Jurkat, Clone E6-1 (cell line): ENCODE data around the gene TSPAN9.

Source experiments
- DNase-seq: peaks from one replicate; pipeline ENCODE4 v3.0.0-alpha.2; 2011; ENCODE audit warnings: low read depth, low spot score
- H3K4me3 ChIP-seq: 2 replicates; pipeline ENCODE4 v1.5.1; 2011; ENCODE audit warnings: mild to moderate bottlenecking, low read length, control low read depth, moderate library complexity

Gene TSPAN9

DNA sequence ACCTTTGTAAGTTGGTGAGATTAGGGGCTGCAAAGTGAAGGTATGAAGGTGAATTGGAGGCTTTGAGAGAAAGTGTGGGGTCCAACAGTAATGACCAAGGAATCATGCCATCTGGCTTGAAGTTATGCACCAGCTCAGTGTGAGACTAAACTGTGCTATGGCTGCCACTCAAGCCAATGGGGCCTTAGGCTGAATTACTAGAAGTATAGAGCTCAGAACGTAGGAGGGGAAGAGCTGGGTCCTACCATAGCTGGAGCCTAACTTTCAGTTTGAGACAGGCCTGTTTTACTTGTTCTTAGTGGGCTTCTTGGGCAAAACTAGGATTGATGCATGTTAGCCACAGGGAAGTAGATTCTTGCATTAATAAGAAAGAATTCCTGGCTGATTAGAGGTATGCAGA is 194.0 kb downstream of the TSPAN9 start:
- DNase-seq, result no peak
- no peak overlapping the region for H3K4me3 ChIP-seq

DNA sequence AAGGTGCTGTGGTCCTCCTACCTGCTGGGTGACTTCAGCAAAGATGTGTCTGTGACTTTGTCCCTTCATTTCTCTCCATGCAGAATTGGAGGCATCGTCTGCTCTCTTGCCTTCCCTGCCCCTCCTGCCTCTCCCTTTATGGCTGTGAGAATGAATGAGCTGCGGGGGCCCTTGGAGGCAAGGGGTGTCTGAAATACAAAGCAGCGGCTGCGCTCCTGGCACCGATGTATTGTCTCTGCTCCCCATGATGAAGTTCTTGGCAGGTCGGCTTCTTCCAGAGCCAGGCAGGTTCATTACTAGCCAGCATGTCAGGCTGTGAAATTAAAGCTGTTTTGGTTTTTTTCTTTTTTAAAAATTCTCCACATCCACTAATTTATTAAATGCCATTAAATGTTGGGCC is 194.5 kb downstream of the TSPAN9 start:
- no peak overlapping the region for H3K4me3 ChIP-seq
- no peak for DNase-seq

DNA sequence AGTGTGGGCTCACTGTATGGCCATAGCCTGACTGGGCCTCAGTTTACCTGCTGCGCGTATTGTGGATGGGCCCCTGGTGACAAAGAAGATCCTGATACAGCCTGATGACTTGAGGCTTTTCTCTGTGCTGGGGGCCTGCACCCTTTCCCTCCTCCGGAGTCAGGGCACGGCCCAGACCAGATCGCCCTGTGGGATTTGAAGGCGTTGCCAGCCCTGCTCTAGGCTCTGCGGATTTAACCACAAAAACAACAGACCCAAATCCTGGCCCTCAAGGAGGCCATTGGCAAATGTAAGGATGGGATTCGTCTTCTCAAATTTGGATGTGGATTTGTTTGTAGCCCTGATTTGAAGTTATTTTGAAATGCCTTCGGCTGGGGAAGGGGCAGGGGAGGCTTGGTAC is 195.8 kb downstream of the TSPAN9 start:
- no peak overlapping the region for H3K4me3 ChIP-seq
- no peak for DNase-seq

DNA sequence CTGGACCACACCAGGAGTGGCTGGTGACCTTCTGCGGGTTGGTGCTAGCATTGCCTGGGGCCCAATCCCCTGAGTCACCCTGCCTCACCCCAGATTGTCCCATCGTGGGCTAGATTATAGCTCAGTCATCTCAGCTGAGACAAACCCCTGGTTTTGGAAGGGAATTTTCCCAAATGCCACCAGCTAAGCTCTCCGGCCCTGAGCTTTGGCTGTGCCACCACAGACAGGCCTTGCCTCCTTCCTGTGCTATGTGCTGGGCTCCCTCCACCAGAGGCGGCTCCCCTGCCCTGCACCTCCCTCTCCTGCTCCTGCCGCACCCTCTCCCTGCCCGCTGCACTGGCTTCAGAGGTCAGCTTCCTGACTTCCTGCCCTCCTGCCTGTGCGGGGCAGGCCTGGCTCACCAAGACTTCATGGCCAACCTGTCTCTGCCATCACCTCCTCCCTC is 196.3 kb downstream of the TSPAN9 start:
- H3K4me3 ChIP-seq, result no peak overlapping the region
- DNase-seq, result no peak

DNA sequence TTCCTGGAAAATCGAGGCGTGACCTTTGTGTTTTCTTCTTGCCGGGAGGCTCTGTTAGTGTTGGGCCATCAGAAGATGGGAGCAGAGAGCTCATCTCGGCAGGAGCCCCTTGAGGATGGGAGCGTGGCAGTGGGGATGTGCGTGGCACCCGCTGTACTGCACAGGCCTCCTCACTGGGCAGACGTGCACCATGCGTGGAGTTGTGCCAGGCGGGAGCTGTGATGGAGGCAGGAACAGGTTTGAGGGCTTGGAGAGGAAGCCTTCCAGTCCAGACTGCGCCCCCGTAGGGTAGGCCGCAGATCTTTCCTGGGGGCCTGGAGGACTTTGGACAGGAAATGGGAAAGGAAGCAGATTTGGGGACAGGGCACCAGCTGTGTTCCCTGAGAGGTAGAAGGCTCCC is 197.5 kb downstream of the TSPAN9 start:
- no peak overlapping the region for H3K4me3 ChIP-seq
- DNase-seq, result no peak

DNA sequence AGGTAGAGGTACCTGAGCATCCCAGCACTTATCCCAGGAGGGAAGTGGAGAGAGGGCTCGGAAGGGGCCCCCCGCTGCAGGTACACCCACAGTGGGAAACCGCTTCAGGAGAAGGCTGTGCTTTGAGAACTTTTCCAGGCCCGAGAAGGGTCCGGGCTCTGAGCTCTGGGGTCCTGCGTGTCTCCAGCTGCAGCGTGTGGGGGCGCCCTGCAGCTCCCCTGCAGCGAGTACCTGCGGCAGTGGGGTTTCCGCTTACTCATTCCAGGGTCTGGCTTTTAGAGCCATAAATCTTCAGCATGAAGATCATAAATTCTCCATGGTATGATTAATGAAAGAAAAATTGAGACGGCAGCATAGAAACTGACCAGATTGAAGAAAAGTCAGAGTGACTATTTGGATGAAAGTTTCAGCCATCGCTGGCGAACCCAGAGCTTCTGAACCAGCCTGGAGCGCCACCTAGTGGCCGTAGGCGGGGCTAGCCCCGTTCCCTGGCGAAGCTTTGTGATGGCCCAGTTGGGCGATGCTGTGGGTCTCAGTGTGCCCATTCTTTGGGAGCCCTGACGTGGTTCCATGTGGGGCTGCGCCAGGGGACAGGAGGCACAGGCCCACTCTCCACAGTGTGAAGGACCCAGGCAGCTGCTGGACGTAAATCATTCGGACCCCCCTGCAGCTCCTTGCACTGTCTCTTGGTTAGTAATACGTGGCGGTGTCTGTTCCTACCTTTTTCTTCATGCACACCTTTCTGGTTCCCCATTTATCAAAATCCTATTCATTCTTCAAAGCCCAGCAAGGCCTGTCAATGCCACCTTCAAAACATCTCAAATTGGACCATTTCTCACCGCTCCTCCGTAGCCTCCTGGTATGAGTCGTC is 198.2 kb downstream of the TSPAN9 start:
- peak; percentile 24 for DNase-seq
- no peak overlapping the region for H3K4me3 ChIP-seq

DNA sequence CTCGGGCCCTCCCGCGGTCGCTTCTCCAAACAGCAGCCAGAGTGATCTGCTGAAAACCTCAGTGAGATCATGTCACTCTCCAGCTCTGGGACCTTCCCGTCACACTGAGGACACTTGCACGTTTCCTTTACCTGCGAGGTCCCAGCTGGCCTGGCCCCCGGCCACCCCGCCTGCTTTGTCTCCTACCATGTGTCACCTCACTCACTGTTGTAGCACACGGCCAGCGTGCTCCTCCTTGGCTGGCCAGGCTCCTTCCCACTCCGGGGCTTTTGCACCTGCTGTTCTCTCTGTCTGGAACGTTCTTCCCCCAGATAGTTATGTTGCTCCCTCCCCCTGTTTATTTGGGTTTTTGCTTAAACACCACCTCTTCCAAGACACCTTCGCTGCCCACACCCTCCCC is 199.0 kb downstream of the TSPAN9 start:
- H3K4me3 ChIP-seq, result no peak overlapping the region
- DNase-seq, result no peak

DNA sequence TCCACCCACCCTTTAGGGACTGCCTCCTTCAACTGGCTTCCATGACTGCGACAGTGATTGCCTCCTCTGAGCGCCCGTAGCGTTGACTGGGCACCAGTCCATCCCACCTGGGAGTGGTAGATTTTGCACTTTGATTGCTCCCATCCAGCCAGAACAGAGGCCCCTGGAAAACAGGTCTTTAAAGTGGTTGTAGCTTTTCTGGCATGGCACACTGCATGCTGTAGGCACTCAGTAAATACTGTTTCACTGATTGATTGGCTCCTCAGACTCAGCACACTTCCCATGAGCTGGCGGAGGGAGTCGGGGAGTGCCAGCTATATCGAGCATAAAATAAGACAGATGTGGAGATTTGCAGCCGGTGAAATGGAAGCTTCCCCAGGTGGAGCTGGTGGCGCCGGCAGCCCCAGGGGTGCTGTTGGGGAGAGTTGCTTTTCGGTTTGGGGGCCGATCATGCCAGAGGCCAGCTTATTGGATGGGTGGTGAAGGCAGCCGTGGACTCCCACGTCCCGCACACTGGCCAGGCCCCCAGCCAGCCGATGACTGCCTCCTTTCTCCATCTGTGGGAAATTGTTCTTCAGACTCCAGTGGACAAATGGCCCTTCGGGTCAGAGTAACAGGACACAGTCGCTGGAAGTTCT is 200.2 kb downstream of the TSPAN9 start:
- H3K4me3 ChIP-seq, result no peak overlapping the region
- DNase-seq, result no peak

DNA sequence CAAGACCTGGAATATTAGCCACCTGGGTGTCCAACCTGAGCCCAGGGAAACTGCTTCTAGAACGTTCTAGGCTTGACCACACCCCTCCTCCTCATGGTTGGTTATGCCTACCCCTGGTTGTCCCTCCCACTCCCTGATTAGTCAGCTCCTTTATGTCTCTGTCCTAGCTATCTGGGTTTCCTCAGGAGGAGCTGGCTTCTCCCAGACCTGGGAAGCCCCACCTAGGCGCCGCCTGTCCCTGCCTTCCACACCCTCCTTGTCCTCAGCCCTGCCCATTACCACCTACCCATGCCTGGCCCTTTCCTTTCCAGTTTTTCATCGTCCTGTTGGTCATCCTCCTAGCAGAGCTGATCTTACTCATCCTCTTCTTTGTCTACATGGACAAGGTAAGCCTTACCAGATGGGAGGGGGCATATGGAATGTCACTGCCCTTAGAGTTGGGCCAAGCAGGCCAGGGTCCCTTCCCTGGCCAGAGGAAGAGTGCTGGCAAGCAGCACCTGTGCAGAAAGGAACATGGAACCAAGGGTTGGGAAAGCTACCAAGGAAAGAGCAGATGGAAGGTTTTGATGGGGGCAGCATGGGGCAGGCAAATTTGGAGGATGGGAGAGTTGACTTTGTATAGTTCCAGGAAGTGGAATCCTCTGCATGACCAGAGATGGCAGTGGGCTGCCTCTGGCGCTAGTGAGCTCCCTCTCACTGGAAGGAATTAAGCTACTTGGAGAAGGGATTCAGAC is 201.7 kb downstream of the TSPAN9 start:
- no peak for DNase-seq
- no peak overlapping the region for H3K4me3 ChIP-seq

DNA sequence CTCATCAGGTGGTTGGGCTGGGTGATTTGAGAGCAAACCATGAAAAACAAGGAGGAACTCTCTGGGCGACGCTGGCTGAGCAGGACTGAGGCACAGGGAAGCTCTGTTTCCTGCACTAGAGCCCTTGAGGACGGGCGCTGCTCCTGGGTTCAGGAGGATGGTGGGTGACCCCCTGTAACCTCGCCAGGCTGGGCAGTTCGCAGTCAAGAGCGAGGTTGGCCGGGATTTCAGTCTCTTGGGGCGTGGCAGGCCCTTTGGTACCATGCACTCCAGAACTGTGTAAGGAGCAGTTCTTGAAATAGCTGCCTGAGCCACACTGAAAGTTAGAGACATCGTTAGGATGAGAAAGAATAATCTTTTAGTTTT is 202.2 kb downstream of the TSPAN9 start:
- no peak overlapping the region for H3K4me3 ChIP-seq
- no peak for DNase-seq

DNA sequence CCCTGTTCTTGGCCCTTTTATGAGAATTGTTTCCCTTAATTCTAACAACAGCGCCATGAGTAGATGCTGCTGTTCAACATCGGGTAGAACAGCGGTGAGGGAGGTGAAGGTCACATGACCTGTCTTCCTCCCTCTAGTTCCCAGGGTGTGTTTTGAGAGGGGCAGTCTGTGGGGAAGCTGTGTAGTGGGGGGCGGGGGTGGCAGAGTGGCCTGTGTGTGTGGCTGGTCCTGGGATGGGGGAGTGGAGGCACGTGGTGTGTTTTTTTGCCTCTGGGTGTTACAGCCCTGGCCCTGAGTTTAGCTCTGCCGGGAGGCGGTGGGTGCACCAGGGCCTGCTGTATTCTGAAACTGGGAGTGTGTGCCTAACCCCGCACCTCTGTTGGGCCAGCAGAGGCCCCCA is 202.7 kb downstream of the TSPAN9 start:
- no peak for DNase-seq
- H3K4me3 ChIP-seq, result no peak overlapping the region

DNA sequence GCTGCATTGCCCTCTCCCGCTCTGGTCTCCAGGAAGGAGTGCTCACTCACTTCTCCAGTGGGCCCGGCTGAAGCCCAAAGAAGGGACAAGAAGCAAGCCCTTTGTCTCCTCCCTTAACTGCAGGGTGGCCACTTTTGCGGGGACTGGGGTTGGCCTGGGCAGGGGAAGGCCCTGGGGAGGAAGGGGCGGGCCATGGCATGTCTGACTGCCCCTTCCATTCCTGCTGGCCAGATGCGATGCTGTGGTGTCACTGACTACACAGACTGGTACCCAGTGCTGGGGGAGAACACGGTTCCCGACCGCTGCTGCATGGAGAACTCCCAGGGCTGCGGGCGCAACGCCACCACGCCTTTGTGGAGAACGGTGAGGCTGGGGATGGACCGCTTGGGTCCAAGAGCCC is 203.8 kb downstream of the TSPAN9 start:
- no peak for DNase-seq
- no peak overlapping the region for H3K4me3 ChIP-seq

DNA sequence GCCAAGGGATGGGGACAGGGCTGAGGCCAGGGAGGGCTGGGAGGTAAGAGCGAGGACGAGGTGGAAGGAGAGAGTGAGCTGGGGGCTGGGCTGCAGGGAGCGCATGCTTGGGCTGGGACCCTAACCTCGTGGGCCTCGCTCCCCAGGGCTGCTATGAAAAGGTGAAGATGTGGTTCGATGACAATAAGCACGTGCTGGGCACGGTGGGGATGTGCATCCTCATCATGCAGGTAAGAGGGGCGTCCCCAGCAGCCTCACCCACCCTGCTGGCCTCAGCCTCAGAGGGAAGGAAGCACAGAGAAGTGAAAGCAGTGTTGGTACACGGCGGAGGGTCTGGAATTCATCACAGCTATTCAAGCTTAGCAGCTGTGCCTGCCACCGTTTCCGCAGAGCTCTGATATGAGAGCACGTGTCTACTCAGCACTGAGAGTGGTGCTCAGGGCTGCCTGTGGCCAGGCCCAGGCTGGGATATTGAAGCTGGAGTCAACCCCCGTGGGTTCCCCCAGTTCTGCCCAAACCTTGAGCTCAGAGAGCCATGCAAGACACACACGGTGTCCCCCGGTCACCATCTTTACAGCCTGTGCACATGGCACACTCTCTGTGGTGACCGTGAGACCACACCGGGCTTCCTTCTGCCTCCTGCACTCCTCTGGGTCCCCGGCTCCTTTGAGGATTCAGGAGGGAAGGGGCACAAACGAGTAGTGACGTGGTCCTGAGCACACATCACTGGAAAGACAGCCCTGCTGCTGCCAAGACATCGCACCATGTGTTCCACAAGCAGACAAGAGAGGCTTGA is 204.6 kb downstream of the TSPAN9 start:
- no peak for DNase-seq
- H3K4me3 ChIP-seq, result no peak overlapping the region

DNA sequence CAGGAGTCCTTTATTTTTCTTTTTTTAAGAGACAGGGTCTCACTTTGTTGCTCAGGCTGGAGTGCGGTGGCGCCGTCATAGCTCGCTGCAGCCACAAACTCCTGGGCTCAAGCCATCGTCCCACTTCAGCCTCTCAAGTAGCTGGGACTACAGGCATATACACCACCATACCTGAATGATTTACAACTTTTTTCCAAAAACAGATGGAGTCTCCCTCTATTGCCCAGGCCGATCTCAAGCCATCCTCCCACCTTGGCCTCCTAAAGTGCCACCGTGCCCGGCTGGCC is 205.1 kb downstream of the TSPAN9 start:
- no peak overlapping the region for H3K4me3 ChIP-seq
- DNase-seq, result no peak

DNA sequence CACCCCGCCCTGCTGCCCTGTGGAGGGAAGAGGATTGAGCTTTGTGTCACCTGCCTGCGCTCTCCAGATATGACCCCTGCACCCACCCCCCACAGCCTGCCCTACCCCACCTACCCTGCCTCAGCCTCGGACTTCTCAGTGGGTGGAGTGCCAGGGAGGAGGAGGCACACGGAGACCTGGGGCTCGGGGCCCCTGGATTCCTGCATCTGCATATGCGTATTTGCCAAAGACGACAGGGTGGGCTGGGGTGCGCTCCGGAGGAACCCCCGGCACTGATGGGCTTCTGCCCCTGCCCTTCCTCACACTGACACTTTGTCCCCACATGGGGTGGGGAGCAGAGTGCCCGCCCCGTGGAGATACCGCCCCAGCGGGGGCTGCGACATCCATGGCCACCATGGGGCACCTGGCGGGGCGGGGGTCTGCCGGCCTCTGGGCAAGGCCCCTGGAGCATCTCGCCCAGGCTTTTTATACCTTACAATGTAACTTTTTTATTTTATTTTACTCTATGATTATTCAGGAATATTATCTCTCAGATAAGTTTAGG is 206.0 kb downstream of the TSPAN9 start:
- DNase-seq, result no peak
- no peak overlapping the region for H3K4me3 ChIP-seq

DNA sequence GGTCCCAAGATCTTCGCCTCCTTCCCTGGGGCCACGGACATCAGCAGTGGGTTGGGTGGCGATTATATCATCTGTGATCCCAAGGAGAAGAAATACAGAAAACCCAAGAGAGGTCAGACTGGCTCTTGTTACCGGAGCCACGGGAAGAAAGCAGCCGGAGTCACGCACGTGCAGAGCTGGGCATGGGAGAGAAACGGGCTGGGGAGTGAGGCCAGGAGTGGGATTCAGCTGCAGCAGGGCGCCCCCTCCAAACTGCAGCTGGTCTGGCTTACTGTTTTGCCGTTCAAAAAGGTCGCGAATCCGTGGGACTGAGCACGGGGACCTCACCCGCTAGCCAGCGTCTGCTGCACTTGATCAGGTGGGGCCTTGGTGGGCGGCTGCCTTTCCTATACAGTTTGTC is 207.2 kb downstream of the TSPAN9 start:
- DNase-seq, result no peak
- H3K4me3 ChIP-seq, result no peak overlapping the region

DNA sequence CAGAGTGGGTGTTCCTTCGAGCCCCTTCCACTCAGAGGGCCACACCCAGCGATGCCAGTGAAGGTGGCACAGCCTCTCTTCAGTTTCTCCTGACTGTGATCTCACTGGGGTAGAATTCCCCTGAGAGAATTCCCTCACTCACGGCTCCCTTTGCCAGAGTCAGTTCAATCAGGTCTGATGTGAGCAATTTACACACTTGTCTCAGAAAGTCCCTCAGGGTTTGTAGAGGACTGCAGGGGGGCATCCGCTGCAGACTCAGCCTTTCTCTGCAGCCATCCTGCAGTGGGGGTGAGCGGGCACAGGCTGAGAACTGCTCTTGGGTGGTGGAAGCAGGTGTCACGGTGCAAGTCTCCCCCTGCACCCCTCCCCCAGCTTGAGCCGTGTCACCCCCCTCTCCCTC is 208.4 kb downstream of the TSPAN9 start:
- DNase-seq, result no peak
- H3K4me3 ChIP-seq, result no peak overlapping the region

DNA sequence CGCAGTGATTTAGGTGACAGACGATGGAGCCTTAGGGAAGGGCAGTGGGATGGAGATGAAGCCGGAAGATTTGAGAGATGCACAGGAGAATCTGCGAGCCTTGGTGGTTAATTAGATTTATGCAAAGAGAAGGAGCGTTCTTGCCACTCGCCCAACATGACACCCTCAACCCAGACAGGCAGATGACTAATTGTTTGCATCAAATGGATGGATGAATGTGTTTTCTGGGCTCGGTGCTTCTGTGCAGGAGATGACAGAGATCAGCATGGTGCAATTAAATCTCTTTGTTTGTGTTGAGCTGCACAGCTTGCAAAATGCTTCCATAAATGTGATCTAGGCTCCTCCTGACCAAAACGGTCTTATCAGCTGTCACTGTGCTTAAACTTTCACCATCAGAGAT is 211.5 kb downstream of the TSPAN9 start:
- DNase-seq, result no peak
- H3K4me3 ChIP-seq, result no peak overlapping the region

DNA sequence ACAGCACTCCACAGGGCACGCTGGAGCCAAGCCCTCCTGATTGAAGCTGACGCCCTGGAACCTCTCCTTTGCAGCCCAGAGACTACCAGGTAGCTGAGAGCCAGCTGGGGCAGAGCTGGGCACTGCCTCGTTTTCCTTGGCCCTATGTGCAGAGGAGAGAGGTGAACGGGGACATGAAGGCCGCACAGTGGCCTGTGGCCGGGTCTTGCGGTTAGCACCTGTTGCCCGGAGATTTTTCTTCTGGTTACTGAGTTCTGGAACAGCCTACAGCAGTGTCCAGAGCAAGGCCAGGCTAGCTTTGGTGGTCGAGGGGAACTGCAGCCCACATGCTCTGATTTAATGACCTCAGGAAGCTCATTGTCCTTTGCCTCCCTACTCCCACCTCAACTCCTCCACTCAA is 212.5 kb downstream of the TSPAN9 start:
- no peak overlapping the region for H3K4me3 ChIP-seq
- no peak for DNase-seq
